HG03460 (cell line): ENCODE results near the gene RANGAP1.
A peak's percentile ranks its signal among the peaks of the same experiment; 100 is the strongest.

ENCODE experiments used
- ATAC-seq: cut with Tn5 transposase; IDR thresholded peaks from one replicate; pipeline ENCODE4 v1.9.1; 2021; ENCODE audit not compliant: unreplicated experiment

The RANGAP1 gene

GRCh38 chr22:41204066-41204465 is 81.9 kb downstream of the RANGAP1 start:
- ATAC-seq, result no peak

DNA sequence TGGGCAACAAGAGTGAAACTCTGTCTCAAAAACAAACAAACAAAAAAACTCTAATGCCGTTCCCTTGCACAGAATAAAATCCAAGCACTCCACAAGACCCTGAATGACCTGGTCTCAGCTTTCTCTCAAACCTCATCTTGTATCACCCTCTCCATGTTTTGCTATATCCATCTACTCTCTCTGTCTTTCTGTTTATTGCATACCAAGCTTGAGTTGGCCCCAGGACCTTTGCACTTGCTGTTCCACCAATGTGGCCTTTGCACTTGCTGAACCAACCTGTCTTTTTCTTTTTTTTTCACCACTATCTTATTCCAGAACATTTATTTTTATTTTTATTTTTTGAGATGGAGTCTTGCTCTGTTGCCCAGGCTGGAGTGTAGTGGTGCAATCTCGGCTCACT is 82.9 kb downstream of the RANGAP1 start:
- ATAC-seq, result no peak

- no peak for ATAC-seq
These were observed 84.8 kb downstream of the RANGAP1 start for GRCh38 chr22:41201141-41201540.

DNA sequence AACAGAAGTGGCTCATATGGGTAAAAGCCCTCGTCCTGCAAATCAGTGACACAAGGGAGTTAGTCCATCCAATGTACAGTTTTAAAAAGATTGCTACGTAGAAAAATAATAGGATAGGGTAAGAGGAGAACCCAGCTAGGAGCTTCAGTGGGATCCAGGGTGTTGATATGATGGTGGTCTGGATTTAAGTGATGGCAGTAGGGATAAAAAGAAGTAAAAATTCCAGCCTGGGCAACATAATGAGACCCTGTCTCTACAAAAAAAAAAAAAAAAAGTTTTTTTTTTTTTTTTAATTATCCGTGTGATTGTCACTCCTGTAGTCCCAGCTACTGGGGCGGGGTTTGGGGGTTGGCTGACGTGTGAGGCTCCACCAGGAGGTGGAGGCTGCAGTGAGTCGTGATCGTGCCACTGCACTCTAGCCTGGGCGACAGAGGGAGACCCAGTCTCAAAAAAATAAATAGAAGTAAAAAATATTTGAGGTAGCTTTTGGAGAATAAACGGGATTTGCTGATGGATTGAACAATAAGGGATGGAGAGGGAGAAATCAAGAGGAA is 87.9 kb downstream of the RANGAP1 start:
- ATAC-seq, result no peak

- peak; percentile 83 for ATAC-seq
These were observed 88.7 kb downstream of the RANGAP1 start for GRCh38 chr22:41197038-41197972.
